ENCODE measurements around the gene KLHDC7B.
"Not testable (repeated sequence)": the region's sequence is repeated elsewhere in the genome, so short reads cannot be mapped to it uniquely, and the experiment has no call there.

The KLHDC7B gene

GRCh38 chr22:50536226-50536625, 9.5 kb upstream of the KLHDC7B start:
- Histone ChIP-seq H3K36me3 (ENCODE audit: insufficient read depth, low read length) (no peaks in the 10 kb centered on the region), H3K4me3 (no peak overlapping the region)

GRCh38 chr22:50537765-50538164, 7.9 kb upstream of the KLHDC7B start:
- no peaks in the 10 kb centered on the region for H3K36me3 ChIP-seq (ENCODE audit: insufficient read depth, low read length)
- no peaks in the 10 kb centered on the region for H3K9me3 ChIP-seq (ENCODE audit: low read depth, low read length)
- H3K4me3 ChIP-seq: no peak overlapping the region
- TF ChIP-seq FOXP2 (optimal IDR thresholded peaks at IDR 0.05; ENCODE audit: control extremely low read depth, extremely low read length, insufficient read depth): no peak
- TF ChIP-seq EZH2 (IDR thresholded peaks at IDR 0.05): no peak
- TF ChIP-seq POLR2AphosphoS5 (IDR thresholded peaks at IDR 0.05; ENCODE audit: borderline replicate concordance, low read depth, low read length): no peak
- no peak overlapping the region for H3K9ac ChIP-seq (ENCODE audit: insufficient read length)
- no peak for DNase-seq (ENCODE audit: low read depth, low spot score)
- H3K27ac ChIP-seq: peak overlapping the region; percentile 30; the same call in 1 of the 2 replicates

More at GRCh38 chr22:50536226-50536625, 9.5 kb upstream of the KLHDC7B start:
- Histone ChIP-seq H3K27ac (no peak overlapping the region), H3K9ac (ENCODE audit: insufficient read length) (no peak overlapping the region), H3K9me3 (ENCODE audit: low read depth, low read length) (no peaks in the 10 kb centered on the region)
- TF ChIP-seq POLR2AphosphoS5 (IDR thresholded peaks at IDR 0.05; ENCODE audit: borderline replicate concordance, low read depth, low read length) (no peak), FOXP2 (optimal IDR thresholded peaks at IDR 0.05; ENCODE audit: control extremely low read depth, extremely low read length, insufficient read depth) (no peak), EZH2 (IDR thresholded peaks at IDR 0.05) (no peak)
- DNase-seq (ENCODE audit: low read depth, low spot score): no peak

- Histone ChIP-seq H3K36me3 (ENCODE audit: insufficient read depth, low read length) (no peaks in the 10 kb centered on the region), H3K9me3 (ENCODE audit: low read depth, low read length) (no peaks in the 10 kb centered on the region), H3K4me3 (no peak overlapping the region), H3K27ac (peak overlapping the region; percentile 70; the same call in 1 of the 2 replicates), H3K9ac (ENCODE audit: insufficient read length) (no peak overlapping the region)
- TF ChIP-seq EZH2 (IDR thresholded peaks at IDR 0.05) (no peak), FOXP2 (optimal IDR thresholded peaks at IDR 0.05; ENCODE audit: control extremely low read depth, extremely low read length, insufficient read depth) (no peak)
- no peak for DNase-seq (ENCODE audit: low read depth, low spot score)
Measured at GRCh38 chr22:50540381-50540780, 5.3 kb upstream of the KLHDC7B start.

GRCh38 chr22:50541667-50542026, 4.1 kb upstream of the KLHDC7B start:
- DNase-seq (ENCODE audit: low read depth, low spot score); H3K27ac ChIP-seq; H3K36me3 ChIP-seq (ENCODE audit: insufficient read depth, low read length); H3K9ac ChIP-seq (ENCODE audit: insufficient read length); H3K9me3 ChIP-seq (ENCODE audit: low read depth, low read length); H3K4me3 ChIP-seq: not testable (repeated sequence)

GRCh38 chr22:50542416-50542927, 3.2 kb upstream of the KLHDC7B start:
- Histone ChIP-seq H3K27ac (0 out of 2 replicates have a peak overlapping the region, but pooled peaks have one; percentile 0), H3K36me3 (ENCODE audit: insufficient read depth, low read length) (no peaks in the 10 kb centered on the region), H3K4me3 (no peak overlapping the region), H3K9ac (ENCODE audit: insufficient read length) (no peak overlapping the region), H3K9me3 (ENCODE audit: low read depth, low read length) (no peaks in the 10 kb centered on the region)
- TF ChIP-seq FOXP2 (optimal IDR thresholded peaks at IDR 0.05; ENCODE audit: control extremely low read depth, extremely low read length, insufficient read depth): no peak
- TF ChIP-seq EZH2 (IDR thresholded peaks at IDR 0.05): no peak
- TF ChIP-seq POLR2AphosphoS5 (IDR thresholded peaks at IDR 0.05; ENCODE audit: borderline replicate concordance, low read depth, low read length): no peak
- no peak for DNase-seq (ENCODE audit: low read depth, low spot score)

GRCh38 chr22:50544078-50544745, 1.5 kb upstream of the KLHDC7B start:
- no peaks in the 10 kb centered on the region for H3K9me3 ChIP-seq (ENCODE audit: low read depth, low read length)
- DNase-seq (ENCODE audit: low read depth, low spot score): no peak
- no peak overlapping the region for H3K9ac ChIP-seq (ENCODE audit: insufficient read length)
- TF ChIP-seq POLR2AphosphoS5 (IDR thresholded peaks at IDR 0.05; ENCODE audit: borderline replicate concordance, low read depth, low read length): no peak
- no peak for TF ChIP-seq FOXP2 (optimal IDR thresholded peaks at IDR 0.05; ENCODE audit: control extremely low read depth, extremely low read length, insufficient read depth)
- TF ChIP-seq EZH2 (IDR thresholded peaks at IDR 0.05): no peak
- no peak overlapping the region for H3K4me3 ChIP-seq
- no peaks in the 10 kb centered on the region for H3K36me3 ChIP-seq (ENCODE audit: insufficient read depth, low read length)
- H3K27ac ChIP-seq: no peak overlapping the region; the same call in 1 of the 2 replicates

- DNase-seq (ENCODE audit: low read depth, low spot score): no peak
- Histone ChIP-seq H3K9me3 (ENCODE audit: low read depth, low read length) (no peaks in the 10 kb centered on the region), H3K27ac (peak overlapping the region; percentile 19; the same call in 1 of the 2 replicates), H3K9ac (ENCODE audit: insufficient read length) (peak overlapping the region; percentile 45), H3K4me3 (no peak overlapping the region), H3K36me3 (ENCODE audit: insufficient read depth, low read length) (no peaks in the 10 kb centered on the region)
- TF ChIP-seq FOXP2 (optimal IDR thresholded peaks at IDR 0.05; ENCODE audit: control extremely low read depth, extremely low read length, insufficient read depth): no peak
- TF ChIP-seq EZH2 (IDR thresholded peaks at IDR 0.05): no peak
- no peak for TF ChIP-seq POLR2AphosphoS5 (IDR thresholded peaks at IDR 0.05; ENCODE audit: borderline replicate concordance, low read depth, low read length)
Measured at GRCh38 chr22:50544746-50545253, 899 bp upstream of the KLHDC7B start.

GRCh38 chr22:50546326-50547262, 895 bp downstream of the KLHDC7B start:
- peak overlapping the region; percentile 62; the same call in 1 of the 2 replicates for H3K27ac ChIP-seq
- no peak for DNase-seq (ENCODE audit: low read depth, low spot score)
- no peaks in the 10 kb centered on the region for H3K9me3 ChIP-seq (ENCODE audit: low read depth, low read length)
- H3K4me3 ChIP-seq: no peak overlapping the region
- TF ChIP-seq FOXP2 (optimal IDR thresholded peaks at IDR 0.05; ENCODE audit: control extremely low read depth, extremely low read length, insufficient read depth): no peak
- TF ChIP-seq POLR2AphosphoS5 (IDR thresholded peaks at IDR 0.05; ENCODE audit: borderline replicate concordance, low read depth, low read length): no peak
- H3K9ac ChIP-seq (ENCODE audit: insufficient read length): peak overlapping the region; percentile 62
- no peaks in the 10 kb centered on the region for H3K36me3 ChIP-seq (ENCODE audit: insufficient read depth, low read length)
